ENCODE results near the gene HTR4. TPM values are rescaled to one million over a fixed set of nuclear protein-coding genes. Genes with fewer than 3 reads are reported as not detected.

Gene HTR4
- total and polyA plus RNA-seq, 2 of the 4 experiments (the other 2 are of a cell fraction), result not detected

- Histone ChIP-seq H2BK20ac (ENCODE audit: low read depth, low read length) (no peak overlapping the region), H2AFZ (replicated peaks; ENCODE audit: low read length, poor library complexity) (no peak overlapping the region), H3K56ac (ENCODE audit: extremely low read depth, insufficient read depth, low read length) (no peak overlapping the region), H2BK5ac (ENCODE audit: low read depth, low read length, poor library complexity, severe bottlenecking) (no peak overlapping the region), H3K9me1 (ENCODE audit: insufficient read depth, low read length) (no peaks in the 10 kb centered on the region), H2BK120ac (ENCODE audit: low read depth, low read length) (no peak overlapping the region), H3K9ac (ENCODE audit: low read depth, low read length) (no peak overlapping the region), H3K36me3 (ENCODE audit: control insufficient read depth, insufficient read depth, low read length) (no peaks in the 10 kb centered on the region), H2AK5ac (ENCODE audit: low read depth, low read length) (no peak overlapping the region), H2BK15ac (ENCODE audit: low read depth, low read length) (no peak overlapping the region), H3K18ac (ENCODE audit: low read depth, low read length) (no peak overlapping the region), H4K91ac (ENCODE audit: insufficient read depth, low read depth, low read length) (no peak overlapping the region), H3K27me3 (ENCODE audit: control insufficient read depth, insufficient read depth, low read length) (no peaks in the 10 kb centered on the region), H3K14ac (replicated peaks; ENCODE audit: low read depth, low read length) (no peak overlapping the region), H3K9me3 (ENCODE audit: control insufficient read depth, insufficient read depth, low read length) (no peaks in the 10 kb centered on the region), H3K79me1 (ENCODE audit: low read depth in 1 of 2, low read length in 2 of 2) (no peaks in the 10 kb centered on the region), H3K4ac (ENCODE audit: low read depth, low read length) (no peak overlapping the region), H3K4me1 (ENCODE audit: control insufficient read depth, insufficient read depth, low read length) (no peaks in the 10 kb centered on the region), H2AK9ac (replicated peaks; ENCODE audit: low read depth, low read length, poor library complexity) (no peak overlapping the region), H4K8ac (ENCODE audit: low read depth in 2 of 2, low read length in 2 of 2) (no peak overlapping the region), H3K23ac (ENCODE audit: low read depth, low read length) (no peak overlapping the region), H3K4me3 (ENCODE audit: insufficient read depth, low read depth, low read length) (no peak overlapping the region), H4K20me1 (ENCODE audit: insufficient read depth, low read length) (no peaks in the 10 kb centered on the region), H3K4me2 (ENCODE audit: low read depth, low read length) (no peak overlapping the region), H3K27ac (ENCODE audit: insufficient read depth, low read length) (no peak overlapping the region), H4K5ac (ENCODE audit: low read depth, low read length) (no peak overlapping the region)
- ATAC-seq (ENCODE audit: low read depth) (no peak), DNase-seq (no peak)
- in situ Hi-C loops (cut with MboI; ENCODE audit: low sequenced_read_pairs), result no loop called here
- dilution Hi-C loops (cut with HindIII; ENCODE audit: low sequenced_read_pairs, unreplicated experiment), result no loop called here
- CTCF ChIA-PET, result no interaction called here
- intact Hi-C loops (cut with micrococcal nuclease), result no loop called here
- POLR2A ChIA-PET (ENCODE audit: unreplicated experiment), result no interaction called here
- no TSS peak for BruUV-seq (replicated peaks)
- no CpG with 5 or more reads among the region's 9 CpGs for WGBS, 2 experiments (ENCODE audit: extremely low coverage in 2 of 2, insufficient read length in 1 of 2)
- no peak for TF ChIP-seq SMC3 (IDR thresholded peaks at IDR 0.05; ENCODE audit: low read depth, low read length)
- no peak for TF ChIP-seq CHD1 (IDR thresholded peaks at IDR 0.05; ENCODE audit: low read depth, low read length)
- TF ChIP-seq BHLHE40 (IDR thresholded peaks at IDR 0.05; ENCODE audit: low read depth, low read length), result no peak
- TF ChIP-seq USF2 (IDR thresholded peaks at IDR 0.05; ENCODE audit: low read depth, low read length), result no peak
Observed at GRCh38 chr5:148512498-148512897, 141.8 kb downstream of the HTR4 start.

All from IMR-90 (cell line).